NCI-H2196 (cell line): Measurements from ENCODE around the gene ARSD.

Experiments used
- DNase-seq: peaks from one replicate; lab custom pipeline; 2025; ENCODE audit not compliant: unreplicated experiment; lab: John Stamatoyannopoulos, UW

The ARSD gene

GRCh38 chrX:2854918-2855317 lies 74.2 kb downstream of the ARSD start:
- no peak for DNase-seq
